Measurements from ENCODE around the gene TXNRD1. TPM values are rescaled to one million over a fixed set of nuclear protein-coding genes. Genes with fewer than 3 reads are reported as not detected.

TXNRD1 gene
- total RNA-seq, 1 donor from 2014 or later, result 229 TPM

DNA sequence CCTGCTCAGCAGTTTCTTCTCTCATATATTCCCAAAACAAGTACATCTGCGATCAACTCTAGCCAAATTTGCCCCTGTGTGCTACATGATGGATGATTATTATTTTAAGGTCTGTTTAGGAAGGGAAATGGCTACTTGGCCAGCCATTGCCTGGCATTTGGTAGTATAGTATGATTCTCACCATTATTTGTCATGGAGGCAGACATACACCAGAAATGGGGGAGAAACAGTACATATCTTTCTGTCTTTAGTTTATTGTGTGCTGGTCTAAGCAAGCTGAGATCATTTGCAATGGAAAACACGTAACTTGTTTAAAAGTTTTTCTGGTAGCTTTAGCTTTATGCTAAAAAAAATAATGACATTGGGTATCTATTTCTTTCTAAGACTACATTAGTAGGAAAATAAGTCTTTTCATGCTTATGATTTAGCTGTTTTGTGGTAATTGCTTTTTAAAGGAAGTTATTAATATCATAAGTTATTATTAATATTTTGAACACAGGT lies 133.5 kb downstream of the TXNRD1 start:
- no peak for DNase-seq (ENCODE audit: low spot score)

DNA sequence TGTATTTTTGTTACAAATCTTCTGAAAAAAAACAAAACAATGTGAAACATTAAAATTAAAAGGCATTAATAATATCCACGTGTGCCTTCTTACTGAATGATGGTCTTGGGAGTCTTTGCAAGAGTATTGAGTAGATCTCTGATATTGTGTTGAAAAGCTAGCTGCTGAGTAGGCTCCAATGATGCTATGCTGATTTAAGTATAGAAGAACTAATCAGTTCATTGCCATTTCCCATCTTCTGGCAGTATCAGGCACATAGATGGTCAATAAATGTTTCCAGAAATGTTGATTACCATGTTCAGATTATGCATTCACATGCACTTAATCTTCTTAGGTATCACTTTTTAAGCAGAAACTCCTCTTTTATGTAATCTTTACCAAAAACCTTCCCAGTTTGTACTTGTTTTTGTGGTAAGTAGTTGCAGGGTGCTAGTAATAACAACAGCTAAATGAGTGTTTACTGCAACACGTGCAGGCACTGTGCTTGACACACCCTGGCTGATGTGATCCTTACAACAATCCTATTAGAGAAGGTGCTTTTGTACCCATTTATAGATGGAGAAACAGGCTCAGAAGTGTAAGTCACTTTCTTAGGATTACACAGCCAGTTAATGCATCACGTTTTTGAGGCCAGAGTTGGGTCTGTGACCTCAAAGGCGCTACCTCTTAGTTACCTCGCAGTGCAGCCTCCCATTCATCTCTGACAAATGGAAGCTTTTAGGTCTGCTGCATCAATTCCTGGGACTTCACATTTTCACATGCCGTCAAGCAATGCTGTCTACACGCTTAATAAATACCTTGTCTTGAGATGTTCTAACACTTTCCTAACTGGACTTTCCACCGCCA lies 134.9 kb downstream of the TXNRD1 start:
- DNase-seq (ENCODE audit: low spot score), result no peak

DNA sequence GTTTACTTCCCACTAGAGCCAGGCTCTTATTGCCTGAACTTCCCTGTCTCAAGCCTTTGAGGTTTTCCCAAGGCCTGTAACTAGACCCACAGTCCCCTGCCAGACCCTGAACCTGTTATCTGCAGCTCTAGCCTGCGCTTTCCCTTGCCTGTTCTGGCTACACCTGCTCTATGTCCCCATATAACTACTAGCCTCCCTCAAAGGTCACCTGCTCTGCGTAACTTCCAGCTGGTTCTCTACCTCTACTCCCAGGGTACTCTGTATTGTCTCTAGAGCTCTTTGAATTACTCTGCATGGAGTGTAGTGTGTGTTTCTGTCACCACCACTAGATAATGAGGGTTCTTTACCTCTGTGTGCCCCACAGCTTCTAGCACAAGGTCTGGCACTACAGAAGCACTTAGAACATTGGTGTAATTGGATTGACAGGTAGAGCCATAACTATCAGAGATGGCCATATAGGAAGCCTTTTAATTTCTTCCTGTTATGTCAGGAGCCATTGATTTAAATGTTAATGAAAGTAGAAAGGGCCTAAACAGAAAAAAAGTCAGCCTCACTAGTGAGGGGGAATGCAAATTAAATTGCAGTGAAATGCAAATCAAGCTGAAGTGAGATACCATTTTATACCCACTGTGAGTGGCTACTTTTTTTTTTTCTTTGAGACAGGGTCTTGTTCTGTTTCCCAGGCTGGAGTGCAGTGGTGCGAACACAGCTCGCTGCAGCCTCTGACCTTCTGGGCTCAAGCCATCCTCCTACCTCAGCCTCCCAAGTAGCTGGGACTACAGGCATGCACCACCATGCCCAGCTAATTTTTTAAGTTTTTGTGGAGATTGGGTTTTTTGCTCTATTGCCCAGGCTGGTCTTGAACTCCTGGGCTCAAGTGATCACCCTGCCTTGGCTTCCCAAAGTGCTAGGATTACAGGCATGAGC lies 135.7 kb downstream of the TXNRD1 start:
- no peak for DNase-seq (ENCODE audit: low spot score)

DNA sequence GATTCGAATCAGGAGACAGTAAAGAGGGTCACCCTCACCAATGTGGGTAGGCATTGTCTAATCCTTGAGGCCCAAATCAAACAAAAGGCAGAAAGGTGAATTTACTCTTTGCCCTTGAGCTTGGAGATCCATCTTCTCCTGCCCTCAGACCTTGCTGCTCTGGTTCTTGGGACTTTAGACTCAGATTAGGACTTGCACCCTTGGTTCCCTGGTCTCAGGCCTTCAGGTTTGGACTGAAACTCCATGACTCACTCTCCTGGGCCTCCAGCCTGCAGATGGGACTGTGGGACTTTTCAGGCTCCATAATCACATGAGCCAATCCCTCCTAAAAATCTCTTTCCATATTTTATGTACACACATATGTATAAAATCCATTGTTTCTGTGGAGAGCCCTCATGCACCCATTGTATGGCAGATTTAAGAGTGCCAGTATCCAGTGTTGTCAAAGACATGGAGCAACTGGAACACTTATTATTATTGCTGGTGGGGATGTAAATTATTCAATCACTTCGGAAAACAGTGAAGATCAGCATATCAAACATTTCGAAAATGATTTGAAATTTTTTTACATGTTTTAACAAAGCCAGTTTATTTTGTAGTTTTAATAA lies 136.6 kb downstream of the TXNRD1 start:
- no peak for DNase-seq (ENCODE audit: low spot score)

DNA sequence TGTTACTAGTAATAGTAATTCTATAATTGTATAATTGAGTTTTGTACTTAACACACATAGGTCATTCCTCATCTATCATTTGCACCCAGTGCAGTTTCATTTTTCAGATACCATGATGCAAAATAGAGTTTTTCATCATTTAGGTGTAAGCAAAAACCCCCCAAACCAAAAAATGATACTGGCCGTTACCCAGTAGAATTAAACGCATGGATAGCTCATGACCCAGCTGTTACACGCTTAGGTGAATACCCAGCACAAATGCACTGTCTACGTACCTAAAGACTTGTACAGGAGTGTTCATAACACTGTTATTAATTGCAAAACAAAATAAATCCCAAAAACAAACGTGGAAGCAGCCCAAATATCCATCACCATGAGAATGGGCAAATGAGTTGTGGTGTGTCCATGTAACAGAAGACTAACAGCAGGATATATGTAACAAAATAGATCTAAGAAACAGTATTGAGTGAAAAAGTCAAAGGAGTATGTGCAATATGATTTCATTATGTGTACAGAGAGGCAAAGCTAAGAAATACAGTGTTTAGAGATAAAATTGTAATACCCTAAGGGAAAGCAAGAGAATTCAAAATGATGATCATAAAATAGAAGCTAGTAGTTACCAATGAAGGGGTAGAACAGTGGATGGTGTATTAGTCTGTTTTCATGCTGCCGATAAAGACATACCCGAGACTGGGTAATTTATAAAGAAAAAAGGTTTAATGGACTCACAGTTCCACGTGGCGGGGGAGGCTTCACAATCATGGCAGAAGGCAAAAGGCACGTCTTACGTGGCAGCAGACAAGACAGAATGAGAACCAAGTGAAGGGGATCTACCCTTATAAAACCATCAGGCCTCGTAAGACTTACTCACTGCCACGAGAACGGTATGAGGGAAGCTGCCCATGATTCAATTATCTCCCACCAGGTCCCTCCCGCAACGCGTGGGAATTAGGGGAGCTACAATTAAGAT lies 137.7 kb downstream of the TXNRD1 start:
- no peak for DNase-seq (ENCODE audit: low spot score)

DNA sequence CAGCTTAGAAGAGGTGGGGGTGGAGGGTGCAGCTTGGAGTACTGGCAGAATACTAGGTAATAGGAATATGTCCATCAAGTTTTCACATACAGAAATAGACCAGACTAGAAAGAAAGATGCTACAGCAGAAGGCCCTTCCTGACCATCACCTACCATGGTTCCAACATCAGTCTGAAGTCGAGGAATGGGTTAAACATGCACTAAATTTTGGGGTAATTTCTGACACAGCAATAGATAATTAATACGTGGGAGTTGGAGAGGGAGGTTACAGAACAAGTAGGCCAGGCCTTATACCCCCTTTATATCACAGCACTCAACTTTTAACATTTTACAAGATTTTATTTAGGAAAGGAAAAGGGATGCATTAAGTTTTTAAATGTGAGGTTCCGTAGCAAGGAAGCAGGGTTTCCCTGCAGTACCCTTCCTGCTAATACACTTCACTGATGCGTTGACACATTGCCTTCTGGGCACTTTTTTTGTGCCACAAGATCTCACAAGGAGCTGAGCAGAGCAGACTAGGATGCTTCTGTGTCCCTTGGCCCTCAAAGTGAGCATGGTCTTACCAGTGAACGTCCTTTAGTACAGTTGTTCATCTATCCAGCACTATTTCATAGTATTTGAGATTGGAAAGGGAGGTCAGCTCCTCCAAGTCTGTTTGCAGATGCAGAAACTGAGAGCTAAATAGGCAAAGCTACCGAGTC lies 138.7 kb downstream of the TXNRD1 start:
- no peak for DNase-seq (ENCODE audit: low spot score)

DNA sequence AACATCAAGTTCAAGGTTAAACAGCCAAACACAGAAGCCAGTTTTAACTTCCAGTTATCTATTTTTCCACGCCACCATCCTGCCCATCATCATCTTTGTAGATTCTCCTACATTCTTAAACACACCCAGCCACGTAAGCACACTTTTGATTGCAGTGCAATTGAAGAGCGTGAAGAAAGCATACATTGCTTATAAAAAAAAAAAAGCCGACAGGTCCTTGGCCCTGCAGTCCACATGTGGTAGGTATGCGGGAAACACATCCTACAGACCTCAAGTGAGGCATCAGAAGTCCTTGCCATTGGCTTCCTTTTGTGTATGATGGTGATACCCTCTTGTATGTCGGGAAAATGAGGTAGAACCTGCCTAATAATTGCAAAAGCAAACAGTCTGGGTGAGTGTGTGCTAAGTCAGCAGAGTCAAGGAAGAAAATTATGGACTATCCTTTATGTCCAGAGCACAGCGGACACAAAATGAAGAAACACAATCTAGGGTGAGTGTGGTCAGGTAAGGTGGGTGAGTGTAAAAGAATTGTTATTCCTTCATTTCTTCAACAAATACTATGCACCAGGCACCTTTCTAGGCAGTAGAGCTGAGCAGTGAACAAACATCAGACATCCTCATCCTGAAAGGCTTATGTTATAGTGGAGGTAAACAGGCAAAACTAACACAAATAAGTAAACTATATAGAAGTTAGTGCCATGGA lies 139.4 kb downstream of the TXNRD1 start:
- DNase-seq (ENCODE audit: low spot score), result no peak

DNA sequence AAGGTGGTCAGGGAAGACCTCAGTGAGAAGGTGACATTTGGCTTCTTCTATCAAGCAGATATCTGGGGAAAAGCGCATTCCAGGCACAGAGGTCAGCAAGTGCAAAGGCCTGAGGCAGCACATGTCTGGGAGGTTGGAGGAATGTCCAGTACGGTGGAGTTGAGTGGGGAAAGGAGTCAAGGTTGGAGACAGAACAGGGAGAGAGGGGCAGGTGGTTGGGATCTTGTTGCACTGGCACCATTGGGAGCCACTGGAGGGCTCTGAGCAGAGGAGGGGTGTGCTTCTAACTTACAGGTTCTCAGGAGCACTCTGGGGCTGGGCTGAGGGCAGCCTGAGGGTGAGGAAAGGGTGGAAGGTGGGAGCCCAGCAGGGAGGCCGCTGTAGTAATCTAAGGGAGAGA lies 140.1 kb downstream of the TXNRD1 start:
- no peak for DNase-seq (ENCODE audit: low spot score)

DNA sequence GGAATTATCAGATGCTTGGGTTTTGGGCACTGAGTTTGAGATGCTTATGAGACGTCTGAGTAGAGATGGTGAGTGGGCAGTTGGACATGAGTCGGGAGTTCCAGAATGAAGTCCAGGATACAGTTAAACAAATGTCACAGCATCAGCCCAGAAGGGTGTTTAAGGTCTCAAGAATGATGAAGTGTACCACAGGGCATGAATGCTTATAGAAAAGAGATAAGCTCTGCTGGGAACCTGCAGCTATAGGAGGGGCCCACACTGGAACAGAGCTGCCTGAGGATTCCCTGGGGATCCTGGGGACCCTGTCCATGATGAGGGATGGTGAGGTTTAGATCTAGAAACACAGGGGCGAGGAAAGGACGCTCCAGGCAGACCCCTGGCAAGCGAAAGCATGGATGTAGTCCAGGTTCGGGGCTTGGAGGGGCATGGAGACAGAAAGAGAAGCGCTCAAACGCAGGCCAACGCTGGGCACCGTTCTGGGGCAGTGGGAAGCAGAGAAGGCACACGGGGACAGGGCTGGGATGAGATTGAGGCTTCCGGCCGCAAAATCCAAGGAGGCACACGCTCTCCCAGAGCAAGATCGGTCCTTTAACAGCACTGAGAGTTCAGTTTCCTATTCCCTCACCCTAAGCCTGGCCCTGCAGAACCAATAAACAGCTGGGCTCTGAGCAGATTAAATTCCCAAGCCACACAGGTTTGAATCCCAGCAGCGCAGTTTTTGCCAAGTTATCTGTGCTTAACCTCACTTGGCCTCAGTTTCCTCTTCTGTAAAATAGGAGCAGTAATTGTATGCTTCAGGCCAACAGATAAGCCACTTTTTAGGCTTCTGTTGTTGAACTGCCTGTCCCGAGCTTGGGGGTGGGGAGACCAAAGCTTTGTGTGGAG lies 140.9 kb downstream of the TXNRD1 start:
- DNase-seq (ENCODE audit: low spot score), result no peak

DNA sequence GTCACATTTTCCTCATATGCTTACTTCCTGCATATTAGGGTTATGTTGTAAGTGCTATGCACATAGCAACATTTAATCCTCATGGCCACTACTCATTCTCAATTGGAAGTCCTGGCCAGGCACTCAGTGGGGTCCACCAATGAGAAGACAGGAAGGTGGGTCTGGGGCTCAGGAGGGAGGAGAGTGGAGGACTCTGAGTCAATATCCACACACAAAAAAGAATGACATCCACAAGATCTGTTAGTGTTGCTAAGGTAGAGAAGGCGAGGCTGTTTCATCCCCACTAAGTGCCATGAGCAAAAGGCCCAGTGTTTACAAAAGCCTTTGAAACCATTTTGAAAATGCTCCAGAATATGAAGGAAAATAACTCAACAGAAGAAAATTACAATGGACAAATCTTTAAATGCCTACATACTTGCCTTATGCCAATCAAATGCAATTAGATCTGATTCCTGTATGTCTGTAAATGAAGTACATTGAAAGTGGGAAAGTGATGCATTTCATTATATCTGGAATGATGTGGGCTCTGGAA lies 141.9 kb downstream of the TXNRD1 start:
- DNase-seq (ENCODE audit: low spot score), result no peak

DNA sequence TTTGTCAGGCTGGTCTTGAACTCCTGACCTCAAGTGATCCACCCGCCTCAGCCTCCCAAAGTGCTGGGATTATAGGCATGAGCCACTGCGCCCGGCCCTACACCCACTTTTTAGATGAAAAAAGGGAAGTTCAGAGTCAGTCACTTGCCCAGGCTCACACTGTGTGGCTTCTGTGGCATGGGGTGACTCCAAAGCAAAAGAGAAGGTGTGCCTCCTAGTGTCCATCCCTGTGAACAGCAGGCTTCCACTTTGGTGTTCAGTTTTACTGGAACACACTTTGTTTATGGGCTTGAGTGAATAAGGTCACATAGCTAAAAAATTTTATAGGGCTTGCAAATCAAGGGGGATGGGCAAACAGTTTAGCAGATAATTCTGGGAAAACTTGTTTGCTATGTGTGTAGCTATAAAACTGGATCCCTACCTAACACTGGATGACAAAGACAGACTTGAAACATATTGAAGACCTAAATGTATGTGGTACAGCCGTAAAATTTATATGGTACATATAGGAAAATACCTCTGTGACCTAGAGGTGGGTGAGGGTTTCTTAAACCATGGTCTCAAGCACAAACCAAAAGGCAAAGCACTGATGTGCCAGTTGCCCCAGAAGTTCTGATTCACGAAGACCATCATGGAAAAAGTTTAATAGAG lies 142.9 kb downstream of the TXNRD1 start:
- DNase-seq (ENCODE audit: low spot score), result peak; percentile 50

DNA sequence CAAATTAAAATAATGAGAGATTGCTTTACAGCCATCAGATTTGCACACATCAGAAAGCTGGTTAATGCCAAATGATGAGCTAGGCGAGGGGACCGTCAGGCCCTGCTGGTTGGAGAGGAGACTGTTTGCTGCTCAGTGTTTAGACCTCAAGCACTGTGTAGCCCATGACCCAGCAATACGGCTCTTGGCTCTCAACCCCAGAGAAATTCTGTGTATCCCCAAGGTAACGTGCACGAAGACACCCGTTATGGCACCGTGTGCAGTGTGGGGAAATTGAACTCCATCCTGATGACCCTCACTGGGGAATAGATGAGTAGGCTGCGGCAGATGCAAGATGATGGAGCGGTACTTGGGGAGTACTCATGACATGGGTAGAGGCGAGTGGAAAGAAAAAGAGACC lies 143.6 kb downstream of the TXNRD1 start:
- no peak for DNase-seq (ENCODE audit: low spot score)

DNA sequence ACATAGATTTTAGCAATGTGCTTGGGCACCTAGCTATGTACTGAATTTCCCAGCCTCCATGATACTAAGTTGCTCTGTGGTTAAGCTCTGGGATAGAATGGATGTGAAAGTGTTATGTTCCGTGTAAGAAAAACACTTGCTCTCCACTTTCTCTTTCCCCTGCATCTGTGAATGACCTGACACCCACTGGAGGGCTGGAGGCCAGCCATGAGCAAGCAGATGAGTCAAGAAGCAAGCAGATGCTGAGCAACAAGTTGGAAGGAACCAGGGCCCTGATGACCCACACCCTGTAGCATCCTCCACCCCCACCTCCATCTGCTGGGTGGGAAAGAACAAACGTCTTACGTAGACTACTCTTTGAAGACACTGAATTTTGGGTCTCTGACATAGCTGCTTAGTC lies 144.6 kb downstream of the TXNRD1 start:
- DNase-seq (ENCODE audit: low spot score), result no peak

DNA sequence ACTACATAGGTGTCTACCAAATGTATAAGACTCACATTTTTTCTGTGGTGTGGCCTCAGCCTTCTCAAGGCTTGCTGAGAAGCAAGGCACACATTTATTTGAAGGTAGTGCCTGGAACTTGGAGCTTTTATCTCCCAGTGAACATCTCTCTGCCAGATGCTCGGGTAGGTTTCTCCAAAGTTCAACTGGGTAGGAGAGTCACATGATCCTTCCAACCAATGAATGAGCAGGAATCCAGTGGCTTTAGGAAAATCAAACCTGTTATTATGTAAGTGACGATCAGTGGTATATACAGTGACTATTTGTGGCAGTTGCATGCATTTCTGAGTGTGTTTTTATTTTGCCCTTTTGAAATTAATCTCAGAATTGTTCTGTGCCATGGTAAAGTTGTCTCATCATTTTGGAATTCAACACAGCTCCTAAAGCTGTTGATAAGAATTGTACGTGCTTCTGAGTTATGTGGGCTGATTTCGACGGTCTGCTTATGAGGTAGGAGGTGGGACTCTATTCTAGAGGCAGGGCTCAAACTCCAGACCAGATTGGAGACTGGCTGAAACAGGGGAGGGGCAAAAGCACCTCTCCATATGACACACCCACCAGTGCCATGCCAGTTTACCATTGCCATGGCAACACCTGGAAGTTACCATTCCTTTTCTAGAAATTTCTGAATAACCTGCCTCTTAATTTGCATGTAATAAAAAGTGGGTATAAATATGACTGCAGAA lies 145.6 kb downstream of the TXNRD1 start:
- DNase-seq (ENCODE audit: low spot score), result no peak

DNA sequence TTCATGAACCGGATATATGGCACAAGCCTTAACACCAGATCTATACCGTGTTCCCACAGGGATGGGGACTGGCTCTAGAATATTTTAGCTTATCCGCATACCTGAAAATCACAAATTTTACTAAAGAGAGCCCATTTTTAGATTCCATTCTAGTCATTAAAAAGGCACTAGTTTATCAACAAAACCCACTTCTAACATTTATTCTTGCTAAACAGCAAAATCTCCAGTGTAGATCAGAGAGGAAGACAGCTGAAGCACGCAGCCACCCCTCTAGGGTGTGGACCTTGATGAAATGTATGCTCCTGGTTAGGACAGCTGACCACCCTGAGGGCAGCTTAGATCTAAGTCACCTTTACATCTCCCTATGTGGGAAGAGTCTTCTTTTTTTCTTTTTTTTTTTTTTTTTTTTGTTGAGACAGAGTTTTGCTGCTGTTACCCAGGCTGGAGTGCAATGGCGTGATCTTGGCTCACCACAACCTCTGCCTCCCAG lies 150.4 kb downstream of the TXNRD1 start:
- DNase-seq (ENCODE audit: low spot score), result no peak

DNA sequence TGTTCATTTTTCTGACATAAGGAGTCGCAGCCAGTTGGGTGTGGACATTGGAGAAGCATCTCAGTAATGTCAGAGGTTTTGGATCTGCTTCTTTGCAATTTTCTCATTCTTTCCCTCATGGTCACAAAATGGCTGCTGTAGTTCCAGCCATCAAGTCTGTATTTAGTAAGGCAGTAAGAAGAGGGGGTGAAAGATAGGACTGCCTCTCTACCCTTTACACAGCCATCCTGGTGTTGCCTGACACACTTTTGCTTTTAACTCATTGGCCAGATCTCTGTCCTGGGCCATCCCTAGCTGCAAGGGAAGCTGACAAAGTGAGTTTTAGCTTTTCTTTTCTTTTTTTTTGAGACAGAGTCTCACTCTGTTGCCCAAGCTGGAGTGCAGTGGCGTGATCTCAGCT lies 154.1 kb downstream of the TXNRD1 start:
- DNase-seq (ENCODE audit: low spot score), result no peak
